ENCODE results near the gene TEKTIP1.
"Not testable (repeated sequence)": the region's sequence is repeated elsewhere in the genome, so short reads cannot be mapped to it uniquely, and the experiment has no call there.

The TEKTIP1 gene

GRCh38 chr19:3577723-3578344, 38.9 kb downstream of the TEKTIP1 start:
- Histone ChIP-seq H3K4me3 (ENCODE audit: low read depth, low read length, poor library complexity, severe bottlenecking) (no peak overlapping the region), H3K4me2 (ENCODE audit: low read length) (no peak overlapping the region; the same call in 1 of the 2 replicates), H3K27me3 (ENCODE audit: insufficient read depth, low read length) (no peaks in the 10 kb centered on the region), H4K20me1 (ENCODE audit: insufficient read depth, low read length) (no peaks in the 10 kb centered on the region), H3K9me2 (ENCODE audit: low read depth, low read length) (no peaks in the 10 kb centered on the region), H3K4me1 (ENCODE audit: insufficient read depth, low read length, severe bottlenecking) (peaks cover 15% of the 10 kb centered on the region), H3K36me3 (ENCODE audit: insufficient read depth, low read length) (peaks cover 18% of the 10 kb centered on the region), H3K79me2 (ENCODE audit: insufficient read depth, low read length) (no peaks in the 10 kb centered on the region), H3K9ac (ENCODE audit: low read length) (no peak overlapping the region), H2AFZ (ENCODE audit: low read length) (no peak overlapping the region), H3K27ac (ENCODE audit: low read depth, low read length, poor library complexity, severe bottlenecking) (no peak overlapping the region), H3F3A (ENCODE audit: insufficient read depth, low read length) (0 out of 2 replicates have a peak, but pooled peaks cover 3% of the 10 kb centered on the region), H3K9me3 (ENCODE audit: low read length) (no peaks in the 10 kb centered on the region)
- TF ChIP-seq EZH2 (IDR thresholded peaks at IDR 0.05; ENCODE audit: borderline replicate concordance, low read length) (no peak), CTCF (IDR thresholded peaks at IDR 0.05; ENCODE audit: low read length) (no peak)

GRCh38 chr19:3578390-3578789, 39.4 kb downstream of the TEKTIP1 start:
- Histone ChIP-seq H3K4me1 (ENCODE audit: insufficient read depth, low read length, severe bottlenecking) (peaks cover 15% of the 10 kb centered on the region), H3K27ac (ENCODE audit: low read depth, low read length, poor library complexity, severe bottlenecking) (no peak overlapping the region), H3K9me2 (ENCODE audit: low read depth, low read length) (no peaks in the 10 kb centered on the region), H3K4me3 (ENCODE audit: low read depth, low read length, poor library complexity, severe bottlenecking) (no peak overlapping the region), H3F3A (ENCODE audit: insufficient read depth, low read length) (0 out of 2 replicates have a peak, but pooled peaks cover 3% of the 10 kb centered on the region), H3K9ac (ENCODE audit: low read length) (no peak overlapping the region), H3K9me3 (ENCODE audit: low read length) (no peaks in the 10 kb centered on the region), H3K36me3 (ENCODE audit: insufficient read depth, low read length) (peaks cover 18% of the 10 kb centered on the region), H4K20me1 (ENCODE audit: insufficient read depth, low read length) (no peaks in the 10 kb centered on the region), H3K79me2 (ENCODE audit: insufficient read depth, low read length) (no peaks in the 10 kb centered on the region), H3K4me2 (ENCODE audit: low read length) (no peak overlapping the region), H2AFZ (ENCODE audit: low read length) (no peak overlapping the region), H3K27me3 (ENCODE audit: insufficient read depth, low read length) (peaks cover 2% of the 10 kb centered on the region; the same call in 1 of the 2 replicates)
- TF ChIP-seq EZH2 (IDR thresholded peaks at IDR 0.05; ENCODE audit: borderline replicate concordance, low read length) = no peak
- no peak for TF ChIP-seq CTCF (IDR thresholded peaks at IDR 0.05; ENCODE audit: low read length)

GRCh38 chr19:3580156-3580934, 41.4 kb downstream of the TEKTIP1 start:
- no peaks in the 10 kb centered on the region for H3K9me3 ChIP-seq (ENCODE audit: low read length)
- H3K79me2 ChIP-seq (ENCODE audit: insufficient read depth, low read length) = no peaks in the 10 kb centered on the region
- no peaks in the 10 kb centered on the region for H4K20me1 ChIP-seq (ENCODE audit: insufficient read depth, low read length)
- H3K4me3 ChIP-seq (ENCODE audit: low read depth, low read length, poor library complexity, severe bottlenecking) = no peak overlapping the region
- TF ChIP-seq EZH2 (IDR thresholded peaks at IDR 0.05; ENCODE audit: borderline replicate concordance, low read length) (no peak), CTCF (IDR thresholded peaks at IDR 0.05; ENCODE audit: low read length) (no peak)
- H3K36me3 ChIP-seq (ENCODE audit: insufficient read depth, low read length) = peaks cover 7% of the 10 kb centered on the region; the same call in 1 of the 2 replicates
- no peak overlapping the region for H3K4me2 ChIP-seq (ENCODE audit: low read length)
- H2AFZ ChIP-seq (ENCODE audit: low read length) = no peak overlapping the region
- peaks cover 2% of the 10 kb centered on the region; the same call in 1 of the 2 replicates for H3K27me3 ChIP-seq (ENCODE audit: insufficient read depth, low read length)
- H3K4me1 ChIP-seq (ENCODE audit: insufficient read depth, low read length, severe bottlenecking) = peaks cover 15% of the 10 kb centered on the region
- no peaks in the 10 kb centered on the region for H3F3A ChIP-seq (ENCODE audit: insufficient read depth, low read length)
- no peak overlapping the region for H3K27ac ChIP-seq (ENCODE audit: low read depth, low read length, poor library complexity, severe bottlenecking)
- no peak overlapping the region for H3K9ac ChIP-seq (ENCODE audit: low read length)
- no peaks in the 10 kb centered on the region for H3K9me2 ChIP-seq (ENCODE audit: low read depth, low read length)

- not testable (repeated sequence) for H3K9me2 ChIP-seq (ENCODE audit: low read depth, low read length); H3K9ac ChIP-seq (ENCODE audit: low read length); H3K27me3 ChIP-seq (ENCODE audit: insufficient read depth, low read length); H3K9me3 ChIP-seq (ENCODE audit: low read length); H3K4me1 ChIP-seq (ENCODE audit: insufficient read depth, low read length, severe bottlenecking); H2AFZ ChIP-seq (ENCODE audit: low read length); H3K36me3 ChIP-seq (ENCODE audit: insufficient read depth, low read length); H3K27ac ChIP-seq (ENCODE audit: low read depth, low read length, poor library complexity, severe bottlenecking); H3K4me3 ChIP-seq (ENCODE audit: low read depth, low read length, poor library complexity, severe bottlenecking); H3K79me2 ChIP-seq (ENCODE audit: insufficient read depth, low read length); H3K4me2 ChIP-seq (ENCODE audit: low read length); H4K20me1 ChIP-seq (ENCODE audit: insufficient read depth, low read length); H3F3A ChIP-seq (ENCODE audit: insufficient read depth, low read length)
Measured at GRCh38 chr19:3581792-3582191, 42.8 kb downstream of the TEKTIP1 start.

GRCh38 chr19:3584036-3584802, 45.2 kb downstream of the TEKTIP1 start:
- H3K4me1 ChIP-seq (ENCODE audit: insufficient read depth, low read length, severe bottlenecking); H4K20me1 ChIP-seq (ENCODE audit: insufficient read depth, low read length); H3K4me2 ChIP-seq (ENCODE audit: low read length); H3K4me3 ChIP-seq (ENCODE audit: low read depth, low read length, poor library complexity, severe bottlenecking); H3K27me3 ChIP-seq (ENCODE audit: insufficient read depth, low read length); H3K9ac ChIP-seq (ENCODE audit: low read length); H3K27ac ChIP-seq (ENCODE audit: low read depth, low read length, poor library complexity, severe bottlenecking); H3F3A ChIP-seq (ENCODE audit: insufficient read depth, low read length); H2AFZ ChIP-seq (ENCODE audit: low read length); H3K9me2 ChIP-seq (ENCODE audit: low read depth, low read length); H3K36me3 ChIP-seq (ENCODE audit: insufficient read depth, low read length); H3K9me3 ChIP-seq (ENCODE audit: low read length); H3K79me2 ChIP-seq (ENCODE audit: insufficient read depth, low read length): not testable (repeated sequence)
